HG03097 (cell line): ENCODE results near the gene COL6A3.

ENCODE experiments used
- ATAC-seq: cut with Tn5 transposase; IDR thresholded peaks from one replicate; pipeline ENCODE4 v1.9.1; 2021; ENCODE audit not compliant: unreplicated experiment, low FRiP score

Gene COL6A3

GRCh38 chr2:237441605-237442274, 27.8 kb upstream of the COL6A3 start:
- ATAC-seq: no peak

DNA sequence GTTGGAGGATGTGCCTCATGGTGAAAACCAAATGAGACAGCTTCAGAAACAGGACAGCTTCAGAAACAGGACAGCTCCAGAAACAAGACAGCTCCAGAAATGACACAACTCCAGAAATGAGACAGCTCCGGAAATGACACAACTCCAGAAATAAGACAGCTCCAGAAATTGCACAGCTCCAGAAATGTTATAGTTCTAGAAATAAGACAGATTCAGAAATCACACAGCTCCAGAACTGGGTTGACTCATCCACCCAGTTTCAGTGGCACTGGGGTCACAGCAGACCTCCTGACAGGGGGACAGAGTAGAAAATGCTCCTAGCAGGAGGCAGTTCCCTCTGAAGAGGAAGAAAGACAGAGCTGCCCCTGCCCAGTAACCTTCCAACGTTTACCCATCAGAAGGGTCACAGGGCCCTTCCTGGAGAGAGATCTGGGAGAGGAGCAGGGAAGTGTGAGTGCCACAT, 26.9 kb upstream of the COL6A3 start:
- no peak for ATAC-seq

DNA sequence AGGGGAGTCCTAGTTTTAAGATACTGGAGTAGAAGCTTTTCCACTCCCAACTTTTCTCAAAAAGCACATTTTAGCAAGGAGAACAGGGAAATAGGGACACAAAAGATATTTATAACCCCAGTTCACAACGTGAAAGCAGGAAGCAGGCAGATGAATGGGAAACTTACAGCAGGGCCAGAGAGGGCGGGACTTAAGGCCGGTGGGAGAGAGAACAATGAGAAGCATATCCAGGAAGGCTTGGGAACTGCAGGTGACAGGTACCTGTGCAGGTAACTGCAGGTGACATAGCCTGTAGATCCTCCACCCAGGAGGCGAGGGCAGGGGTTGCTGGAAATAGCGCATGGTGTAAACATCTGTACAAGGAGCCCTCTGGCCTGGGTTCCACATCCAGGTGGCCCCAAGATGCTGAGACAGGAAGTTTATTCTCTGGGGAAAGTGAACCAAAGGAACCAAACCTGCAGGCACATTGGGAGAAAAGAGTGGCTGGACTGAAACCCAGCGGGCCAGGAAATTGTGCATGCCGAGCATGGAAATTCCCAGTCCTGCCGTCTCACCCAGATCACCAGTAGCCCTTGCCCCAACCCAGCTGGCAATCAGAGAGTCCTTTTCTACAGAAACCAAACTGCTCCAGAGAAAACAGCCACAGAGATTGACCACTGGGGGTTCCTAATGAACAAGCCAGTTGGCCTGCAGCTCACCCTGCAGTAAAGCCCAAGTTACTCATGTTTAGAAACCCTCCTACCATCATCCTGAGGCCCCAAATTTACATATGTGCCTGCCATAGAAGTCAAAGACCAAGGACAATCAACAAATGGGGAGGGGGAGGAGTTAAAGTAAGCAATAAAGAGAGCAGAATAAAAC, 24.3 kb upstream of the COL6A3 start:
- no peak for ATAC-seq

DNA sequence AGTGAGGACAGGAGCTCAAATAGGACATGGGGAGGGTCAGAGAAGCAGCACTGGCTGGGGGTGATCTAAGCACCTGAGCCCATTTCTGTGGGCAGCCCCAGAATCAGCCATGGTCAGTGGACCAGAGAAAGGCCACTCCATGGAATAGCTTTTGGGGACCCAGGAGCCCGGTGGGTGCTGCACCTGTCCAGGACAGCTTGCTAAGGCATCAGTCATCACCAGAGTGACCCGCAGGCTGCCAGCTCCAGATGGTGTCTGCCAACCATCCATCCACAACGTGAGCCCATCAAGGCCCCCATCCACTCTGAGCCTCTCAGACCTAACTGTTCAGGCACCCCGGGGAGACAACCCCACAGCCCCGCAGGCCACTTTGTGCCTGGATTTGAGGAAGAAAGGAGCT, 23.6 kb upstream of the COL6A3 start:
- no peak for ATAC-seq

DNA sequence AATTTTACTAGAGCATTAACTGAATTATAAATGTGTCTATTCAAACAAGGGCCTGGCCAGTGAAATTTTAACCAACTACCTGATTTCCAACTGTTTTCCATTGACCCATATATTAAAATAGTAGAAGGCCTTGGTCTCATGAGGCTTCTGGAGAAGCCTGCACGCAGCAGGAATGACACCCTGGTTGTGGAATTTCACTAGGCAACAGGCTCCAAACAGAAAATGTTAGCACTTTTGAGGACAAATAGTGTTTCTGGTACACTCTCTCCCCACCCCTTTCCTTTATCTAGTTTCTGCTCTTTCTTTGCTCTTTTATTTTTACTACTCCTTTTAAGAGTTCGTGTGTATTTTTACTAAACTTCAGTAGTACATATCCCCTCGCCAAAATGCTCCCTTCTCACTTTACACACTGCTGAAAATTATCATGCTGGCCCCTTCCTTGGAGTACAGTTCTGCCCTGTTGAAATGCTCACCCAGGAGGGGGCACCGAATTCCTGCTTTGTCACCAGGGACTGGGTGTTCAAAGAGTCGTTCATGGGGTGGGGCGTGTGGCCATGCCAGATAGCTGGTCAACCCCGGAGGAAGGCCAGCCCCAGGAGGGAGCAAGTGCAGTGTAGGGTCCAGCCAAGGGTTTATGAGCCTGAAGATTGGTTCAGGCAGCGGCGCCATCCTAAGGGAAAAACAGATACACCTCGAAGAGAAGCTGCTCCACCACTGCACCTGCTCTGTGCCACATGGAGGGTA, 22.1 kb upstream of the COL6A3 start:
- ATAC-seq: no peak

DNA sequence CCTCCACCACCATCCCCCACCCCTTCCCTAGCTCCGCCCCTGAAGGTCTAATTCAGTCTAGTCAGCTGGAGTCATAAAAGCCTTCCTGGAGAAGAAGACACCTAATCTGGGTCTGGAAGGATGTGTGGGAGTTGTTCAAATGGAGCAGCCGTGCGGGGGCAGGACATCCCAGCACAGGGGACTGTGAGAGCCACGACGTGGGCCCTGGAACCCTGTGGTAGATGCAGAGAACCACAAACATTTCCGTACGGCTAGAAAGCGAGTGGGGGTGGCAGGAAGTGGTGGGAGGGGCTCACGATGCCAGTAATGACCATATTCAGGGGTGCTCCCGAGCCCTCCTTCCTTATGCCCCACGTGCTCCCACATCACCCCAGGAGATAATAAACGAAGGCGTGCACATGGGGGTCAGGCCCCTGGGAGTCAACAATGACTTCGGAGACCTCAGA, 20.9 kb upstream of the COL6A3 start:
- ATAC-seq: no peak

- no peak for ATAC-seq
Measured at GRCh38 chr2:237433920-237434676, 20.1 kb upstream of the COL6A3 start.

DNA sequence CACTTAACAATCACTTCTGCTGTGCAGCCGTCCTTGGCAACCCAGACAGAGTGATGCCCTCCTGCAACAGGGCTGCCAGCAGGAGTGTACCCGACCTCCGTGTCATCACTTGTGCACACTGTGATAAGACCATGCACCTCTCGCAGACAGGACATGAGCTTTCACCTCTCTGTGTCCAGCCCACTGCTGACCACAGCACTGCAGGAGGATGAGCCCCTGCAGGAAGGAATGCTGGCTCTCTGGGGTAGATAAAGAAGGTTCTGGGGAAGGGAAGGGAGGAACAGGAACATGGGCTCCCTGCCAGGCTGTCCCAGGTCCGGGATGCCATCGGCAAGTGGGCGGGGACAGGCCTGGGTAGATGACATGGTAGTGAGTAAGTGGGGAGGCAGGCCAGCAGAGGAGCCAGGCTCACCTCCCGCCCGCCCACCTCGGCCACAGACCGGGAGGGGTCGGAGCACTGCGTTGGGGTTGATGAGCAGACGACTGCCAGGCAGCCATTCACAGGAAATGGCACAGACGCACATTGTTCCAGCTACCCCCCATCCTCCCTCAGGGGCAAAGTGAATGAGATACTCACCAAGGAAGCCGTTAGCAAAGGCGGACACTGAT, 18.6 kb upstream of the COL6A3 start:
- ATAC-seq: no peak

- ATAC-seq: no peak
Measured at GRCh38 chr2:237431837-237432236, 17.9 kb upstream of the COL6A3 start.

GRCh38 chr2:237431372-237431771, 17.4 kb upstream of the COL6A3 start:
- no peak for ATAC-seq

GRCh38 chr2:237430861-237431260, 16.9 kb upstream of the COL6A3 start:
- ATAC-seq: no peak

DNA sequence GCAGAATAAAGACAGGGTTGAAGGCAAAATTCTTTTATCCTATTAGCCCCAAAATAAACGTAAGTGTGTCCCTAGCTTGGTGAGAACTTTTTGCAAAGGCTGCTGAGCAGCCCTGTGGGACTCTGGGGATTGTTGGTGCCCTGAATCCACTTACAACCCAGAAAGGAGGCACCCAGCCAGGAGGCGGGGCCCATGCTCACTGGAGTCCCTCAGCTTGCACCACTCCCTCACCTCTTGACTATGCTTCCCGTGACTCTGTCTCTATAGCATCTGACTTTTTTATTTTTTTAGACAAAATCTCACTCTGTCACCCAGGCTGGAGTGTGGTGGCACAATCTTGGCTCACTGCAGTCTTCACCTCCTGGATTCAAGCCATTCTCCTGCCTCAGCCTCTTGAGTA, 15.8 kb upstream of the COL6A3 start:
- no peak for ATAC-seq

- no peak for ATAC-seq
Measured at GRCh38 chr2:237427769-237428506, 14.0 kb upstream of the COL6A3 start.

DNA sequence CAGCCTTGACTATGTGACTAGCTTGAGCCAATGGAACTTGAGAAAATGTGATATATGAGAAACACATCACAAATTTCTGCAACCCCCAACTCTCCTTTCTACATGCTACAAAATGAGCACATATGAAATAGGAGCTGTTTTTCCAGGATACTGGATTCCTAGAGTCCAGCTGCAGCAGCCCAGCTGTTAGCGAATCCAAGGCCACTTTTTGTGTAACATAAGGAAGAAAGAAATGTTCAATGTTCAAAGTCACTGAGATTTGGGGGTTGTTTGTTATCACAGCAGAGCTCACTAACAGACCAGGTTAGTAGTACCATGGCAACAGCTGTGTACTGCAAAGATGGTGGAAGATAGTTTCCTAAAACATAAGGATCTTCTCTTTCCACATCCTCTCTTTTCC, 12.6 kb upstream of the COL6A3 start:
- ATAC-seq: no peak

- ATAC-seq: no peak
Measured at GRCh38 chr2:237425320-237425719, 11.4 kb upstream of the COL6A3 start.

DNA sequence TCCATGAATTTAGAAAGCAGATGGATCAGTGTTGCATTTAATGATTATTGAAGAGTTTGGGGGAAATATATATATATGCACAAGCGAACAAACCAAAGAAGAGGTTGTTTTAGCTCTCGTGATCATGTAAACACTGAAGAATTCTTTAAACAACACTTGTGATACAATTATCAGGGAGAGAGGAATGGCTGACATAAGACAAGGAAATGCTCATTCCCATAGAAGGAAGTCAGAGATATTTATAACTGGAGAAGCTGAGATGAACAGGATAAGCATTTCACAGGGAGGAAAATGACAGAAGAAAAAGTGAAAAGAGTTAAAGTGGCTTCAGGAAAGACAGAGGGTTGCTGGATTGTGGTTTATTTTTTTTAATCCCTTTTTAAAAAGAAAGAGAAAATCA, 10.6 kb upstream of the COL6A3 start:
- no peak for ATAC-seq

DNA sequence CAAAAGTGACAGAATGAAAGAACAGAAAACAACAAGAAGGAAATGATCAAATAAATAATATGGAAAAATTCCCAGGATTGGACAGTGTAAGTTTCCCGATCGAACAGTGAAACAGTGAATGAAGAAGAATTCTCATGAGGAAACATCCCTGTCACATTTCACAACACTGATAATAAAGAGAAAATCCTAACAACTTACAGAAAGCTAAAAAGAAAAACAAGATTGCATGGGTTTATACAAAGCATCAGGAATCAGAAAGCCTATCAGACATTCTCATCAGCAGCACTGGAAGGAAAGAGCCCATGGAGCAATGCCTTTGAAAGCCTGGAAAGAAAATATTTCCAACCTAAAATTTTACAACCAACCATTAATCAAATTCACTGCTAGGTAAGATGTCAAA, 9.9 kb upstream of the COL6A3 start:
- no peak for ATAC-seq

GRCh38 chr2:237422309-237422708, 8.3 kb upstream of the COL6A3 start:
- no peak for ATAC-seq

DNA sequence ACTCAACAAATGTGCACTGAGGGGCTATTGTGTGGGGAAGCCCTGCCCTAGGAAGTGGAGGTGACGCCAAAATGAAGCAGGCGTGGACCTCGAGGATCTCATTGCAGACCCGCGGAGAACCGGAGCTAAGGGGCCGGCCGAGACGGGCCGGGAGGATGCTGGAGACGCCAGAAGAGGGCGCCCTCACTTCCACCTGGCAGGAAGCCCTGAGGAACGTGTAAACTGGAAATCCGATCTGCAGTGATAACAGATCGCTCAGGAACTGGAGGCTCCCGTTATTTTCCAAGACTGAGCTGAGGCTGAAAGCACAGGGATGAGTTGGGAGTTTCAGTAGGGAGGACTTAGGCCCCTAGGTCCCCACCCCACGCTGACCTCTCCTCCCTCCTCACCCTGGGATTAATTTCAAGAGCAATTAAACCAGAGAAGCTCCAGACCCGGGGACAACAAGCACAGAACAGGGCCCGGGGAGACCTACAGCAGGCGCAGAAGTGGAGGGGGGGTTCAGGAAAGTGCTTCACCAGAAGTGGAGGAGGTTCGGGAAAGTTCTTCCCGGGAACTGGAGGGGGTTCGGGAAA, 7.7 kb upstream of the COL6A3 start:
- no peak for ATAC-seq
